ENCODE measurements around the gene MPZL3. TPM values are rescaled to one million over a fixed set of nuclear protein-coding genes. Genes with fewer than 3 reads are reported as not detected.

Gene MPZL3
- total and polyA plus RNA-seq, 2 donors from 2014 or later = 1.7 to 10.0 TPM

- H3K4me3 ChIP-seq (ENCODE audit: low read length in 3 of 3) = no peak overlapping the region
Observed at GRCh38 chr11:118223992-118224391, 28.2 kb downstream of the MPZL3 start.

GRCh38 chr11:118223570-118223969 is 28.6 kb downstream of the MPZL3 start:
- FAIRE-seq = no peak
- no peak overlapping the region for H3K9ac ChIP-seq (ENCODE audit: low read length in 3 of 3)
- no peak overlapping the region for H3K27ac ChIP-seq (ENCODE audit: low read depth in 2 of 2, low read length in 2 of 2)

More at GRCh38 chr11:118223992-118224391, 28.2 kb downstream of the MPZL3 start:
- DNase-seq = no peak
- H3K4me1 ChIP-seq (ENCODE audit: control insufficient read depth in 2 of 3, insufficient read depth in 2 of 3, low read depth in 1 of 3, low read length in 3 of 3) = no peaks in the 10 kb centered on the region
- no peaks in the 10 kb centered on the region for H3K27me3 ChIP-seq (ENCODE audit: control insufficient read depth, insufficient read depth, low read length)
- no peak overlapping the region for H3K27ac ChIP-seq (ENCODE audit: low read depth in 2 of 2, low read length in 2 of 2)
- peaks cover 0 to 6% (median 0%) of the 10 kb centered on the region in 3 donors for H3K36me3 ChIP-seq (ENCODE audit: control insufficient read depth in 2 of 3, insufficient read depth in 3 of 3, low read length in 3 of 3)
- H3K9me3 ChIP-seq (ENCODE audit: control insufficient read depth in 2 of 3, insufficient read depth in 1 of 3, low read length in 3 of 3) = no peaks in the 10 kb centered on the region
- FAIRE-seq = no peak
- H3K9ac ChIP-seq (ENCODE audit: low read length in 3 of 3) = no peak overlapping the region
- TF ChIP-seq CTCF (IDR thresholded peaks at IDR 0.05; ENCODE audit: borderline replicate concordance, extremely low read depth, insufficient read depth) = no peak
- intact Hi-C loops (cut with DNase I) = no loop called here

GRCh38 chr11:118222437-118222836 is 29.7 kb downstream of the MPZL3 start:
- Histone ChIP-seq H3K4me3 (ENCODE audit: low read length in 3 of 3) (no peak overlapping the region), H3K9ac (ENCODE audit: low read length in 3 of 3) (no peak overlapping the region), H3K27me3 (ENCODE audit: control insufficient read depth, insufficient read depth, low read length) (no peaks in the 10 kb centered on the region), H3K4me1 (ENCODE audit: control insufficient read depth in 2 of 3, insufficient read depth in 2 of 3, low read depth in 1 of 3, low read length in 3 of 3) (no peaks in the 10 kb centered on the region), H3K9me3 (ENCODE audit: control insufficient read depth in 2 of 3, insufficient read depth in 1 of 3, low read length in 3 of 3) (no peaks in the 10 kb centered on the region), H3K27ac (ENCODE audit: low read depth in 2 of 2, low read length in 2 of 2) (no peak overlapping the region), H3K36me3 (ENCODE audit: control insufficient read depth in 2 of 3, insufficient read depth in 3 of 3, low read length in 3 of 3) (peaks cover 0 to 3% (median 0%) of the 10 kb centered on the region in 3 donors)
- intact Hi-C loops (cut with DNase I) = no loop called here
- DNase-seq = no peak
- FAIRE-seq = no peak
- TF ChIP-seq CTCF (IDR thresholded peaks at IDR 0.05; ENCODE audit: borderline replicate concordance, extremely low read depth, insufficient read depth) = no peak

More at GRCh38 chr11:118223570-118223969, 28.6 kb downstream of the MPZL3 start:
- TF ChIP-seq CTCF (IDR thresholded peaks at IDR 0.05; ENCODE audit: borderline replicate concordance, extremely low read depth, insufficient read depth) = no peak
- DNase-seq = no peak
- Histone ChIP-seq H3K27me3 (ENCODE audit: control insufficient read depth, insufficient read depth, low read length) (no peaks in the 10 kb centered on the region), H3K4me3 (ENCODE audit: low read length in 3 of 3) (no peak overlapping the region), H3K4me1 (ENCODE audit: control insufficient read depth in 2 of 3, insufficient read depth in 2 of 3, low read depth in 1 of 3, low read length in 3 of 3) (no peaks in the 10 kb centered on the region), H3K9me3 (ENCODE audit: control insufficient read depth in 2 of 3, insufficient read depth in 1 of 3, low read length in 3 of 3) (no peaks in the 10 kb centered on the region), H3K36me3 (ENCODE audit: control insufficient read depth in 2 of 3, insufficient read depth in 3 of 3, low read length in 3 of 3) (peaks cover 0 to 6% (median 0%) of the 10 kb centered on the region in 3 donors)
- intact Hi-C loops (cut with DNase I) = no loop called here

- Histone ChIP-seq H3K9me3 (ENCODE audit: control insufficient read depth in 2 of 3, insufficient read depth in 1 of 3, low read length in 3 of 3) (no peaks in the 10 kb centered on the region), H3K4me3 (ENCODE audit: low read length in 3 of 3) (no peak overlapping the region), H3K27ac (ENCODE audit: low read depth in 2 of 2, low read length in 2 of 2) (no peak overlapping the region), H3K27me3 (ENCODE audit: control insufficient read depth, insufficient read depth, low read length) (no peaks in the 10 kb centered on the region), H3K9ac (ENCODE audit: low read length in 3 of 3) (no peak overlapping the region), H3K36me3 (ENCODE audit: control insufficient read depth in 2 of 3, insufficient read depth in 3 of 3, low read length in 3 of 3) (peaks cover 0 to 2% (median 0%) of the 10 kb centered on the region in 3 donors), H3K4me1 (ENCODE audit: control insufficient read depth in 2 of 3, insufficient read depth in 2 of 3, low read depth in 1 of 3, low read length in 3 of 3) (no peaks in the 10 kb centered on the region)
- TF ChIP-seq CTCF (IDR thresholded peaks at IDR 0.05; ENCODE audit: borderline replicate concordance, extremely low read depth, insufficient read depth) = no peak
- DNase-seq (no peak), FAIRE-seq (no peak)
- intact Hi-C loops (cut with DNase I) = no loop called here
Observed at GRCh38 chr11:118221419-118221818, 30.7 kb downstream of the MPZL3 start.

All from kidney (tissue), 14 donors.